ENCODE data around the gene COL23A1.
"Not testable (repeated sequence)": the region's sequence is repeated elsewhere in the genome, so short reads cannot be mapped to it uniquely, and the experiment has no call there.

The COL23A1 gene

GRCh38 chr5:178505639-178506407 lies 84.4 kb downstream of the COL23A1 start:
- no peak for DNase-seq (ENCODE audit: low read depth in 2 of 2)

DNA sequence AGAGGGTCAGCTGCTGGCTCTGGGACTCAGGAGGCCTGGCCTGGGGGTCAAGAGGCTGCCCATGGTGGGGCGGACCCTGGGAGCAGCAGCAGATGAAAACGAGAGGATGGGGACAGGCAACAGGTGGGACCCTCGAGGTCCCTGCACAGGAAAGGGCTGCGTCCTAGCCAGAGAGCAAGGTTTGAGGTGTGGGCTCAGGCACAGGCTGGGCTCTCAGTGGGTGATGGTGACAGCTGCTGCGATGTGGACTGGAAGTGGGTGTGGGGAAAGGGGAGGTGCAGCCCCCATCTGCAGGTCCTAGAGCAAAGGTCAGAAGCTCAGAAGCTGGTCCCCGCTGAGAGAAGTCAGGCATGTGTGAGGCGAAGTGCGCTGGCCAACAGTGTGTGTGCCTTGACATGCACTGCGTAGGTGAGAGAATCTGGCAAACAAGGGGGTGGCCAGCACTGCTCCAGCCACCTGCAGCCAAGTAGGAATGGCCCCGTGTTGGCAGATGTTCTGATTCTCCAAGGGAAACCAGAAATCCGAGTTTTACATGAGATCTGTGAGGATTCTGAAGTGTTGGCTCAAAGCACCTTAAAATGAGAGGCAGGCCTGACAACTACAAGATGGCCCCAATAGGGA lies 85.7 kb downstream of the COL23A1 start:
- DNase-seq (ENCODE audit: low read depth in 2 of 2), result no peak

- DNase-seq (ENCODE audit: low read depth in 2 of 2), result no peak
Measured at GRCh38 chr5:178502401-178503100, 87.6 kb downstream of the COL23A1 start.

DNA sequence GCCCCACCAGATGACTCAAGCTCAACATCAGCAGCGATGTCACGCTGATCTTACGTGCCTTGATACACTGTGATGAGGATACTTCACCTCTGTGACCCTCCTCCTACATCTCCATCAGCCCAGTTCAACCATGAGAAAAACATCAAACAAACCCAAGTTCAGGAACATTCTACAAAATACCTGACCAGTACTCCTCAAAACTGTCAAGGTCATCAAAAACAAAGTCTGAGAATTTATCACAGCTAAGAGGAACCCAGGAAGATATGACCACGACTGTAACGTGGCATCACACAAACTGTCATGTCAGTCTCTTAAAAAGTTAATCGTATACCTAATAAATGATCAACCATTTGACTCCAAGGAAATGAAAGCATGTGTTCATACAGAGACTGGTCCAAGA lies 90.8 kb downstream of the COL23A1 start:
- no peak for DNase-seq (ENCODE audit: low read depth in 2 of 2)

GRCh38 chr5:178496642-178497041 lies 93.6 kb downstream of the COL23A1 start:
- no peak for DNase-seq (ENCODE audit: low read depth in 2 of 2)

- no peak for DNase-seq (ENCODE audit: low read depth in 2 of 2)
Measured at GRCh38 chr5:178496214-178496613, 94.0 kb downstream of the COL23A1 start.

DNA sequence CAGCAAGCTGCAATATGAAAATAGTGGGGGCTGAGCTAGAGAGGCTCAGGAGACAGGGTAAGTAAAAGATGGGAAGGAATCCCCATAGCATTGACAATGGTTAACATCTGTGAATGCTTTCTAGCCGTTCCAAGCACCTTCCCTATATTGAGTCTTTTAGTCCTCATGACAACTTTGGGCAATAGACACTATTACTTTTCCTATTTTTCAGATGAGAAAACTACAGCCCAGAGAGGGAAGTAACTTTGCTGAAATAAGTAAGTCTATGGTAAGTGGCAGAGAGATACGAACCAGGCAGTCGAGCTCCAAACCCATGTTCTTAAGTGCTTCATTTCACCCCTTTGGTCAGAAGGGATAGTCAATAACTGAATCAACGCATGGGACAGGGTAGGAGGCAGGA lies 94.5 kb downstream of the COL23A1 start:
- DNase-seq (ENCODE audit: low read depth in 2 of 2), result no peak

DNA sequence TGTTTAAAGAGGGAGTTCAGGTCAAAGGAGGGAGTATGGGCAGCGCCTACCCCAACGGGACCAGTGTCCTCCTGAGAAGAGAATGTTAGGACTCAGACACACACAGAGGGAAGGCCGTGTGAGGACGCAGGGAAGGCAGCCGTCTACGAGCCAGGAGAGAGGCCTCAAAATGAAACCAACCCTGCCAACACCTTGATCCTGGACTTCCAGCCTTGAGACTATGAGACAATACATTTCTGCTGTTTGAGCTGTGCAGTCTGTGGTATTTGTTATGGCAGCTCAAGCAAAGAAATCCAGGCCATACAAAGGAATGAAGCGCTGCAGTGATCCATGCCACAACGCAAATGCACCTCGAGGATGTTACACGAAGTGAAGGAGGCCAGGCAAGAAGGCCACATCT lies 97.9 kb downstream of the COL23A1 start:
- no peak for DNase-seq (ENCODE audit: low read depth in 2 of 2)

DNA sequence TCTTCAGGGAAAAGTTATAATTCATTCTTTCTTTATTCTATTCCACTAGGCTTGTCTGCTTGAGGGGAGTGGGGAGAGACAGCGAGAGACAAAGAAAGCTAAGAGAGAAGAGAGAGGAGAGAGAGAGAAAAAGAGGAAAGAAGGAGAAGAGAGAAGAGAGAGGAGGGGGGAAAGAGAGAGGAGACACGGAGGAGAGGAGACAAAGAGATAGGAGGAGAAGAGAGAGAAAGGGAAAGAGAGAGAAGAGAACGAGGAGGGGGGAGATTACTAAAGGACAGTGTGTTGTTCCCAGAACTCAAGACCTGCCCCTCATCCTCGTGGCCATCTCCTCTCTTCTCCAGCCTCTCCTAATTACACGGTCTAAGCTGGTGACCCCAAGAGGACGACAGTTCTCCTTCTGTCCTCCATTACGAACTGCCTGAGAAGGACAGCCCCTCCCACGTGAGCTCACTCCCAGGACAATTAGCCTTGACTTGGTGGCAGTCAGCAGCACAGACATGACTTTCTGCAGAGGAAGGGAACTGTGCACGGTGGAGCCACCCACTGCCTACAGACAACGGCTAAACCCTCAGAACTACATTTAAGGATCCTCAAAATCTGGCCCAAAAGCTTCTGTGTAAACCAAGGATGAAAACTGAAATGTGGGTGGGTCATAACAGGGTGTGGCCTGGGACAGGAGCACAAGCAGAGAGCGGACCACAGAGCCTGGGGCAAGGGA lies 99.1 kb downstream of the COL23A1 start:
- DNase-seq (ENCODE audit: low read depth in 2 of 2), result no peak

- DNase-seq (ENCODE audit: low read depth in 2 of 2), result no peak
Measured at GRCh38 chr5:178489271-178489976, 100.8 kb downstream of the COL23A1 start.

DNA sequence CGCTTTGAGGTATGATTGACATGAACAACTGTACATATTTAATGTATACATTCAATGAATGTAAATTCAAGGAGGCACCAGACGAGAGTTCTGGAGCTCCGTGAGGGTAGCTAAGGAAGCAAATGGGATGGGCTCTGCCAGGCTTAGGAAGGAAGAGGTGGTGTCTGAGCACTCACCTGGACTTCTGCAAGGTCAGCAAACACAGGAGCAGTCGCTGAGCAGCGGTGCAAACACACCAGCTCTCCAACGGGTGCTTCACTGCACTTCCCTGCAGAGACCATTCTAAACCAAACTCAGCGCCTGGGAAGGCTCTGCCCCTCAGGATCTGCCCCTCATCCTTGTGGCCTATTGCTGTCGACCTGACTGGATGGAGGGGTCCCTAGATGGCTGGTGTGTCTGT lies 101.5 kb downstream of the COL23A1 start:
- DNase-seq (ENCODE audit: low read depth in 2 of 2), result no peak

DNA sequence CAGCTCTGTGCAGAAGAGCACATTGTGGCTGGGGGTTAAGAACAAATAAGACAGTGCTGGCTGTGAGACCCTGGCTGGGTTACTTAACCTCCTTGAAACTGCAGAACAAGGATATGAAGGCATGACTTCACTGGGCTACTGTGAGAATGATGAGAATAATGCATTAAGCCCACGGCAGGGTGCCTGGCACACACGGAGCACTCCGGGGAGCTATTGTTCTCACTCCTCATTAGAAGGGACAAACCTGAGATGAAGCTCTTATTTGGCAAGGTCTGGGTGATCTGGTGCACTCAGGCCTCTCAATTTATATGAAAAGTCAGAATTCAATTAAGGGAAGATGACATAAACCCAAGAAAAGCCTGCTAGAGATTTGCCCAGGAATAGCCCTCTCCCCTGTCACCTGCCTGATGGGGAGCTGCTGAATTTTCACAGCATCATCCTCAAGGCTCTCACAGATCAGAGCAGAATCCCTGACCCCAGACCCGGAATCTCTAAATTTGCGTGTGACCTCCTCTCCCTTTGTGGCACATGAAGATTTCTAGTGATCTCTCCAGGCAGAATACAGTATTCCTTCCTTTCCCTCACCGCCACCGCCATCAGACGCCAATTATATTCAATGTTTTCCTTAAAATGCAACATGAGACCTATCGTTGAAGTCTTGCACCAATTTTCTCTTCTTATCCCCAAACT lies 102.1 kb downstream of the COL23A1 start:
- DNase-seq (ENCODE audit: low read depth in 2 of 2), result no peak

DNA sequence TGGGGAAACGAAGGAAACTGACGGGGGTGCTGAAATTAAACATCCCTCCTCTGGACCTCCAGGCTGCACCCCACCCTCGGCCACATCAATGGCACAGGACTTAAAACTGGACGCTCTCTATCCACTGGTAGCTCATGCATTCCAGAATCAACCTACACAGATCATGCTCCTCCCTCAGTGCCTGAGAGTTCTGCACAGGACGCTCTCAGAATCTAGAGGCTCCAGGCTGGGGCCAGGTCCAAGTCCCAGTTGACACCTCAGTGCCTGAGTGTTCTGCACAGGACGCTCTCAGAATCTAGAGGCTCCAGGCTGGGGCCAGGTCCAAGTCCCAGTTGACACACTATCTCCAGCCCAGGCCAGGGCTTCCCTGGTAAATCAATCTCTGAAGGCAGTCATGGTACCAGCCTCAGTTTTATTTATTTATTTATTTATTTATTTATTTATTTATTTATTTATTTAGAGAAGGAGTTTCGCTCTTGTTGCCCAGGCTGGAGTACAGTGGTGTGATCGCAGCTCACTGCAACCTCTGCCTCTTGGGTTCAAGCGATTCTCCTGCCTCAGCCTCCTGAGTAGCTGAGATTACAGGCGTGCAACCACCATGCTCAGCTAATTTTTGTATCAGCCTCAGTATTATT lies 103.2 kb downstream of the COL23A1 start:
- not testable (repeated sequence) for DNase-seq (ENCODE audit: low read depth in 2 of 2)

GRCh38 chr5:178486239-178486641 lies 104.0 kb downstream of the COL23A1 start:
- no peak for DNase-seq (ENCODE audit: low read depth in 2 of 2)

GRCh38 chr5:178483620-178484019 lies 106.6 kb downstream of the COL23A1 start:
- peak; percentile 11 to 21 for DNase-seq (ENCODE audit: low read depth in 2 of 2)

GRCh38 chr5:178479261-178479660 lies 110.9 kb downstream of the COL23A1 start:
- DNase-seq (ENCODE audit: low read depth in 2 of 2), result no peak

GRCh38 chr5:178478370-178478769 lies 111.8 kb downstream of the COL23A1 start:
- no peak for DNase-seq (ENCODE audit: low read depth in 2 of 2)

DNA sequence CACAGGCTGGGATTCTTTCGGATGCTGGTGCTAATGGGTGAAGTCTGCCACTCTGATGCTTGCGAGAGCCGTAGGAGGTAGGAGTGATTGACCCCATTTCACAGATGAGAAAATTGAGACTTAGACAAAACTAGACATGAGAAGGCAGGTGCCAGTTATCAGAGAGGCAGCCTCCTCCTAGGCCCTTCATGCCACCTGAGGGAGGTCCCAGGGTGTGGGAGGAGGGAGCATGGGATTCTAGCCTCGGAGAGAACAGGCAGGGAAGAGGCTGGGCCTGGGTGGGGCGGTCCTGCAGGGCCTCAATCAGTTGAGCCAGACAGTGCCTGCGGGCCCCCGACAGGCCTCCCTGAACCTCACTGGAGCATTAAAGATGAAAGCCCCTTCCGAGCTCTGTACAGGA lies 112.4 kb downstream of the COL23A1 start:
- DNase-seq (ENCODE audit: low read depth in 2 of 2), result no peak

DNA sequence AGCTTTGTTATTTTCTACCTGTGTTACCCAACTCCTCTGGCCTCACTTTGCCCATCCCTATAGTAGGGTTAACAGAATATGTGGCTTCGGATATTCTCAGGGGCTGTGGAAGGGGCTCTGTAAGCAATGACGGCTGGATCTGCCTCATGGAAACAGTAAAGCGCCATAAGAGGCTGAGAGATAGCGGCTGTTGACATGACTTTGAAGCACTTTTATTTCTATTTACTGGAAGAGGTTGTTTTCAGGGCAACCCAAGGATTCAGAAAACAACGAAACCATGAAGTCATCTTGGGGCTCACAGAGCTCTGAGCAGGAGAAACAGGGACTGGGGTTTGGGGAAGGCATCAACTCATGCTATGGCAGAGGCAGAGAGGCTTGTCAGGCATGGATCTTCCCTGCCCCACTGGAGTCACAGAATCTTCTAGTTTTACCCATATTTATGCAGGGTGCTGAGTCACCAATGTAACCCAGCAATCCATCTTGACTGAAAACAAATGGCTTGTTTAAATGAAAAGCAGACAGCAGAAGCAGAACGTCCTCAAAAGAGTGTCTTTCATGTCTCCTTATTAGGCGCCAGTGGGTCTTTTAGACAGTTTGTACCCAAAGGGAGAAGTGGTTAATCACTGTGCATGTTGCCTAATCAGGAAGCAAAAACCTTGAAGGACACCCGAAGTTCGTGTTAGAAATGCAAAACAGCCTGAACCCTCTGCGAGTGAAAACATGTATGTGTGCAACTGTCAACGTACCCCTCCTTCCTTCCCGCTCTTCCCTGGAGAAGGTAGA lies 113.0 kb downstream of the COL23A1 start:
- no peak for DNase-seq (ENCODE audit: low read depth in 2 of 2)

- DNase-seq (ENCODE audit: low read depth in 2 of 2), result no peak
Measured at GRCh38 chr5:178476531-178476930, 113.7 kb downstream of the COL23A1 start.

Data from stimulated activated CD4-positive, alpha-beta T cell treated with anti-CD3 and anti-CD28 coated beads, Interleukin-4, amount 100 ng/mL, for 48 hours (primary cell).